HCT116 (cell line): Measurements from ENCODE around the gene SLC10A6. TPM values are rescaled to one million over a fixed set of nuclear protein-coding genes. Genes with fewer than 3 reads are reported as not detected.

ENCODE experiments used
- ATAC-seq: fragments of 200-7000 bp; cut with Tn5 transposase; 2 replicates; pipeline ENCODE4 v1.9.1; 2020; ENCODE audit warnings: mild to moderate bottlenecking, moderate library complexity
- BruUV-seq: library from RNA; stranded (reverse); fragments of 400-500 nt; replicated peaks from 2 replicates; lab custom pipeline; 2021; lab: Mats Ljungman, UMichigan
- CTCF ChIA-PET: fragments of 300-600 bp; sonication (Branson Sonifier 250); formaldehyde crosslinking; loops from one replicate; lab custom pipeline; 2021; ENCODE audit warnings: antibody characterized with exemption; lab: Charles Lee
- POLR2A ChIA-PET: fragments of 300-600, 350-600 bp; sonication (Branson Sonifier 250); formaldehyde crosslinking; loops from one replicate; lab custom pipeline; 2021; ENCODE audit warnings: antibody characterized with exemption; lab: Charles Lee
- RAD21 ChIA-PET, 2 experiments: fragments of 300-600 bp; sonication (Branson Sonifier 250); formaldehyde crosslinking; loops; one replicate each; lab custom pipeline; 2023; ENCODE audit warnings: low total read pairs in 2 of 2; ENCODE audit not compliant: uncharacterized antibody in 2 of 2, unreplicated experiment in 2 of 2, low non-redundant PET in 1 of 2; lab: Charles Lee
- DNase-seq: peaks from one replicate; pipeline ENCODE4 v3.0.0-alpha.2; 2010; ENCODE audit warnings: low read depth, low spot score
- H2AFZ ChIP-seq: fragments of 200-600 bp; shearing (Covaris generic), sonication (generic); 2 replicates; pipeline ENCODE4 v1.6.1; 2017; ENCODE audit warnings: low read depth, mixed run types, mixed read lengths, antibody characterized with exemption, low read length; ENCODE audit not compliant: poor library complexity, severe bottlenecking
- H3K27ac ChIP-seq: 2 replicates; pipeline ENCODE4 v1.5.1; 2012; ENCODE audit warnings: low read depth, low read length
- H3K27me3 ChIP-seq: fragments of 200-600 bp; sonication (generic); 2 replicates; pipeline ENCODE4 v1.6.1; 2016; ENCODE audit warnings: mixed run types, low read length, mixed read lengths; ENCODE audit not compliant: insufficient read depth
- H3K36me3 ChIP-seq, 2 experiments: fragments of 200-500 bp in 1 of 2; fragments of 200-600 bp in 1 of 2; sonication (Bioruptor generic) in 1 of 2; sonication (generic) in 1 of 2; 2 replicates each; pipeline versions ENCODE4 v1.5.1 to v1.6.1; 2014 to 2016; ENCODE audit warnings: low read length in 2 of 2, inconsistent platforms in 1 of 2, mixed read lengths in 1 of 2, mixed run types in 1 of 2; ENCODE audit not compliant: insufficient read depth in 2 of 2, control insufficient read depth in 1 of 2
- H3K4me1 ChIP-seq, 2 experiments: fragments of 200-600 bp in 1 of 2; sonication (generic) in 1 of 2; 2 replicates each; pipeline versions ENCODE4 v1.5.1 to v1.6.1; 2012 to 2017; ENCODE audit warnings: low read length in 2 of 2, inconsistent platforms in 1 of 2, mild to moderate bottlenecking in 1 of 2, mixed read lengths in 1 of 2, mixed run types in 1 of 2, moderate library complexity in 1 of 2; ENCODE audit not compliant: insufficient read depth in 2 of 2, control insufficient read depth in 1 of 2
- H3K4me2 ChIP-seq: fragments of 200-600 bp; sonication (generic); 2 replicates; pipeline ENCODE4 v1.6.1; 2017; ENCODE audit warnings: mixed run types, low read length, mixed read lengths
- H3K4me3 ChIP-seq, 2 experiments: fragments of 200-600 bp in 1 of 2; sonication (generic) in 1 of 2; replicated peaks in 1 of 2; 2 replicates each; pipeline ENCODE4 v1.5.1; 2011 to 2016; ENCODE audit warnings: low read length in 2 of 2, control low read depth in 1 of 2, low read depth in 1 of 2, mild to moderate bottlenecking in 1 of 2, mixed read lengths in 1 of 2, mixed run types in 1 of 2
- H3K79me2 ChIP-seq: fragments of 200-600 bp; sonication (generic); 2 replicates; pipeline ENCODE4 v1.6.1; 2017; ENCODE audit warnings: mild to moderate bottlenecking, mixed run types, low read length, moderate library complexity, mixed read lengths; ENCODE audit not compliant: insufficient read depth
- H3K9ac ChIP-seq: fragments of 200-600 bp; sonication (generic); 2 replicates; pipeline ENCODE4 v1.6.1; 2016; ENCODE audit warnings: low read length, mixed read lengths
- H3K9me2 ChIP-seq: fragments of 200-600 bp; sonication (generic), shearing (Covaris generic); 2 replicates; pipeline ENCODE4 v1.6.1; 2017; ENCODE audit warnings: mixed run types, mild to moderate bottlenecking, moderate library complexity; ENCODE audit not compliant: insufficient read depth
- H3K9me3 ChIP-seq, 2 experiments: fragments of 200-500 bp in 1 of 2; fragments of 200-600 bp in 1 of 2; sonication (Bioruptor generic) in 1 of 2; sonication (generic) in 1 of 2; 2 replicates each; pipeline ENCODE4 v1.6.1; 2014 to 2017; ENCODE audit warnings: low read length in 2 of 2, mixed read lengths in 2 of 2, inconsistent platforms in 1 of 2, low read depth in 1 of 2, mild to moderate bottlenecking in 1 of 2, mixed run types in 1 of 2, moderate library complexity in 1 of 2; ENCODE audit not compliant: control insufficient read depth in 1 of 2, insufficient read depth in 1 of 2
- H4K20me1 ChIP-seq: fragments of 200-600 bp; sonication (generic), shearing (Covaris generic); 2 replicates; pipeline ENCODE4 v1.6.1; 2017; ENCODE audit warnings: mixed run types, mild to moderate bottlenecking, moderate library complexity; ENCODE audit not compliant: insufficient read depth
- CBX3 ChIP-seq: IDR thresholded peaks from 2 replicates; pipeline ENCODE4 v1.6.1; 2012; ENCODE audit warnings: low read depth
- CTCF ChIP-seq, 3 experiments: fragments of 200-600 bp in 1 of 3; sonication (generic) in 1 of 3; IDR thresholded peaks in 2 of 3; conservative IDR thresholded peaks in 1 of 3; 2 replicates each; pipeline ENCODE4 v1.5.1; 2012 to 2017; ENCODE audit warnings: low read depth in 2 of 3, low read length in 2 of 3, antibody characterized with exemption in 1 of 3, borderline replicate concordance in 1 of 3, control low read depth in 1 of 3, mild to moderate bottlenecking in 1 of 3, mixed read lengths in 1 of 3, mixed run types in 1 of 3, moderate library complexity in 1 of 3; ENCODE audit not compliant: insufficient read depth in 1 of 3
- EGR1 ChIP-seq: IDR thresholded peaks from 2 replicates; pipeline ENCODE4 v1.6.1; 2012; ENCODE audit warnings: low read depth
- ELF1 ChIP-seq: IDR thresholded peaks from 2 replicates; pipeline ENCODE4 v1.6.1; 2012; ENCODE audit warnings: low read depth, borderline replicate concordance
- EZH2 ChIP-seq: fragments of 200-600 bp; sonication (generic); IDR thresholded peaks from 2 replicates; pipeline ENCODE4 v1.6.1; 2017; ENCODE audit warnings: antibody characterized with exemption, mixed run types
- EZH2phosphoT487 ChIP-seq: fragments of 200-600 bp; IDR thresholded peaks from 2 replicates; pipeline ENCODE4 v1.6.1; 2018; ENCODE audit warnings: antibody characterized with exemption, borderline replicate concordance
- FOSL1 ChIP-seq: IDR thresholded peaks from 2 replicates; pipeline ENCODE4 v1.6.1; 2012; ENCODE audit warnings: low read depth
- JUND ChIP-seq: IDR thresholded peaks from 2 replicates; pipeline ENCODE4 v1.6.1; 2012
- MAX ChIP-seq: IDR thresholded peaks from 2 replicates; pipeline ENCODE4 v1.6.1; 2012
- POLR2A ChIP-seq: IDR thresholded peaks from 2 replicates; pipeline ENCODE4 v1.7.0; 2011; ENCODE audit warnings: borderline replicate concordance; ENCODE audit not compliant: insufficient read depth, insufficient read length; ENCODE audit errors: extremely low read depth
- RAD21 ChIP-seq: IDR thresholded peaks from 2 replicates; pipeline ENCODE4 v1.6.1; 2012; ENCODE audit warnings: low read depth, mild to moderate bottlenecking
- SIN3A ChIP-seq: IDR thresholded peaks from 2 replicates; pipeline ENCODE4 v1.6.1; 2012; ENCODE audit warnings: low read depth
- SP1 ChIP-seq: IDR thresholded peaks from 2 replicates; pipeline ENCODE4 v1.6.1; 2012; ENCODE audit warnings: low read depth
- SRF ChIP-seq: IDR thresholded peaks from 2 replicates; pipeline ENCODE4 v1.6.1; 2012; ENCODE audit warnings: low read depth
- YY1 ChIP-seq: IDR thresholded peaks from 2 replicates; pipeline ENCODE4 v1.6.1; 2011; ENCODE audit warnings: low read length, low read depth, moderate library complexity, mild to moderate bottlenecking; ENCODE audit not compliant: insufficient replicate concordance; ENCODE audit errors: extremely low read depth
- ZFX ChIP-seq: fragments of 450-650 bp; IDR thresholded peaks from 2 replicates; pipeline ENCODE4 v1.6.1; 2017
- ZNF274 ChIP-seq: fragments of 200-500 bp; sonication (Bioruptor generic); IDR thresholded peaks from 2 replicates; pipeline ENCODE4 v1.6.1; 2014; ENCODE audit warnings: mild to moderate bottlenecking, low read depth, low read length, inconsistent platforms
- intact Hi-C: fragments of 100-400 bp; cut with micrococcal nuclease; formaldehyde crosslinking; loops from 2 replicates; pipeline ENCODE4 v1.10.0; 2022
- total RNA-seq: library from RNA; stranded (reverse); gene quantifications from one replicate; pipeline ENCODE4 v1.2.1, GENCODE V29; 2021; ENCODE audit not compliant: unreplicated experiment

The SLC10A6 gene
- total RNA-seq, 1 experiment from 2014 or later = not detected

GRCh38 chr4:86856896-86857295 is 7.7 kb upstream of the SLC10A6 start:
- no peaks in the 10 kb centered on the region for H3K9me2 ChIP-seq
- ATAC-seq = no peak
- TF ChIP-seq EGR1 (no peak), SP1 (no peak), EZH2phosphoT487 (no peak), MAX (no peak), SRF (no peak), POLR2A (no peak), RAD21 (no peak), JUND (no peak), ZNF274 (no peak), ZFX (no peak), ELF1 (no peak), SIN3A (no peak)
- ChIA-PET POLR2A (no interaction called here), CTCF (no interaction called here), RAD21 (no interaction called here)
- no peaks in the 10 kb centered on the region for H3K9me3 ChIP-seq
- H3K4me1 ChIP-seq = peaks cover 10 to 16% of the 10 kb centered on the region in 2 experiments; a peak in 3 of 4 replicates
- no peak overlapping the region for H3K4me3 ChIP-seq
- intact Hi-C loops = no loop called here
- no peaks in the 10 kb centered on the region for H3K36me3 ChIP-seq
- H3K79me2 ChIP-seq = no peaks in the 10 kb centered on the region
- H3K9ac ChIP-seq = no peak overlapping the region
- H3K4me2 ChIP-seq = no peak overlapping the region
- BruUV-seq = no TSS peak
- no peak for DNase-seq
- no peaks in the 10 kb centered on the region for H3K27me3 ChIP-seq
- H2AFZ ChIP-seq = no peak overlapping the region
- H4K20me1 ChIP-seq = no peaks in the 10 kb centered on the region
- no peak overlapping the region for H3K27ac ChIP-seq

GRCh38 chr4:86855572-86855971 is 6.4 kb upstream of the SLC10A6 start:
- Histone ChIP-seq H3K79me2 (no peaks in the 10 kb centered on the region), H3K9me3 (no peaks in the 10 kb centered on the region), H4K20me1 (no peaks in the 10 kb centered on the region), H3K36me3 (no peaks in the 10 kb centered on the region), H3K4me2 (peak overlapping the region; percentile 42), H3K4me1 (peaks cover 10 to 16% of the 10 kb centered on the region in 2 experiments; a peak in 3 of 4 replicates), H3K9ac (no peak overlapping the region), H3K27me3 (no peaks in the 10 kb centered on the region), H3K4me3 (no peak overlapping the region), H3K9me2 (no peaks in the 10 kb centered on the region), H3K27ac (no peak overlapping the region), H2AFZ (peak overlapping the region; percentile 41)
- intact Hi-C loops = no loop called here
- ChIA-PET RAD21 (no interaction called here), CTCF (no interaction called here), POLR2A (no interaction called here)
- DNase-seq (peak; percentile 18), ATAC-seq (peak; percentile 63)
- BruUV-seq = no TSS peak
- peak; percentile 57 for TF ChIP-seq SP1
- TF ChIP-seq YY1 = no peak
- peak; percentile 7; the same call in 1 of the 2 replicates for TF ChIP-seq SRF
- TF ChIP-seq ZFX = no peak
- TF ChIP-seq CBX3 = peak; percentile 43; the same call in 1 of the 2 replicates
- 0 out of 2 replicates have a peak, but pooled peaks have one; percentile 16 for TF ChIP-seq MAX
- no peak for TF ChIP-seq EZH2
- peak; percentile 64 for TF ChIP-seq JUND
- TF ChIP-seq FOSL1 = peak; percentile 74
- TF ChIP-seq CTCF (IDR thresholded peaks at IDR 0.05 in 2 of 3, conservative IDR thresholded peaks at IDR 0.05 in 1 of 3; ENCODE audit: borderline replicate concordance in 1 of 3, insufficient read depth in 1 of 3, low read depth in 2 of 3, low read length in 2 of 3) = no peak
